ENCODE results near the gene LY6G6C. TPM values are rescaled to one million over a fixed set of nuclear protein-coding genes. Genes with fewer than 3 reads are reported as not detected.

The LY6G6C gene
- total and polyA plus RNA-seq, 2 of the 13 experiments (the other 11 are each of a cell fraction or from before 2014, with no cell fraction given) = 0.15 TPM; not detected in 1

DNA sequence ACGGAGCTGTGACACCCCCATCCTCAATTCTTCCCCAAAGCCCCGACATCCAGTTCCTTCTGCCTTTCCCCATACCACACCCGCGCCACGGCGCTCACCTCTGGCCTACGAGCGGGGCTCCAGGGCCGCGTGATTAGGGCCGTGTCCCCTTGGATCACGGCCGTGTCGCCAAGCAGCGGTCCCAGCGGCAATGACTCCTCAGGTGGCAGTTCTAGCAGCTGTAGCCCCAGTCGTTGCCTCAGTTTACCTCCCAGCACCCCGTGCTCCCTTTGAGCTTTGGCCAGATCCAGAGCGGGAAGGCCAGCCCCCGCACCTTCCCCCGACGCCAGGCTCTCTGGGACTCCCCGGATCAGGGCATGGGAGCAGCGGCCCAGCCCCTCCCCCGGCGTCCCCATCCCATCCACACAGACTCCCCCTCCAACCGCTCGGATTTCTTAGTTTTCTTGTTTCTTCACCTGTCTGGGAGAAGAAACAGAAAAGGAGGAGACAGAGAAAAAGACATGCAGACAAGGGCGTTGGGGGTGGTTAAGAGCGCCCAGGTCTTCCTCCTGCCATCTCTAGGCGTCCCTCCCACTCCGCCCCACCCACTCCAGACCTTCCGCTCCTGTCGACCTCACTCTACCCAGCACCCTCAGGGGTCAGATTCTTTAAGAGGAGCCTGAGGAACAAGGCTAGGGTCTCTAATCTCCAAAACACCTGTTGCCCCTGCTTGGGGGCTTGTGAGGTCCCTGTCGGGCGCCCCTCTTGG, 7.4 kb upstream of the LY6G6C start, which contains the start of gene DDAH2:
DDAH2 (minus strand) TSS at position 533 of the 748 bp plus-strand sequence; CDS start at position 395, 138 bp downstream.
- H3K9ac ChIP-seq (ENCODE audit: insufficient read depth, low read depth, low read length) = peak within 1 kb of the TSS; percentile 65
- H4K20me1 ChIP-seq (ENCODE audit: insufficient read depth, low read length) = peaks cover 21% of the 10 kb centered on the region; the same call in 1 of the 2 replicates
- POLR2A ChIA-PET = interaction anchor here (0.7 to 11.3 kb wide), 30 partner anchors 10 to 223 kb away, joined by 3 to 279 read pairs (median 5); partner anchors contain the start of genes ABHD16A, BAG6, C6orf47 and CLIC1
- peaks cover 23 to 33% of the 10 kb centered on the region in 2 experiments for H3K36me3 ChIP-seq (replicated peaks in 1 of 2; ENCODE audit: control insufficient read depth in 1 of 2, insufficient read depth in 2 of 2, low read length in 2 of 2)
- H2AFZ ChIP-seq (ENCODE audit: low read length) = no peak within 1 kb of the TSS
- H3K4me1 ChIP-seq (ENCODE audit: insufficient read depth, low read length) = peaks cover 50% of the 10 kb centered on the region
- intact Hi-C loops (cut with micrococcal nuclease; ENCODE audit: unreplicated experiment) = loop anchor here (1.0 kb wide), 2 partner anchors 8 to 40 kb away; no protein-coding TSS in a partner anchor
- no peaks in the 10 kb centered on the region for H3K9me3 ChIP-seq (ENCODE audit: low read length)
- DNase-seq (ENCODE audit: low spot score) (no peak), ATAC-seq (peak; percentile 0; the same call in 2 of the 3 replicates), FAIRE-seq (no peak)
- H3K27me3 ChIP-seq (ENCODE audit: control insufficient read depth in 1 of 2, insufficient read depth in 2 of 2, low read length in 2 of 2) = no peaks in the 10 kb centered on the region
- WGBS (ENCODE audit: low lambda C conversion rate) = 81% methylated on average over 36 of the region's 36 CpGs
- H3K79me2 ChIP-seq (ENCODE audit: insufficient read depth, low read length) = peaks cover 10% of the 10 kb centered on the region
- peak within 1 kb of the TSS; percentile 86 for H3K4me2 ChIP-seq (ENCODE audit: low read depth, low read length)
- no TSS peak for BruUV-seq (replicated peaks)
- CTCF ChIA-PET (ENCODE audit: low intra/inter-chr PET ratio, low total read pairs) = interaction anchor here (0.8 to 4.2 kb wide), 6 partner anchors 10 to 101 kb away, joined by 3 to 74 read pairs (median 4); partner anchors contain the start of genes LY6G5C and MSH5
- peak within 1 kb of the TSS; percentile 72 for H3K27ac ChIP-seq (ENCODE audit: extremely low read length, insufficient read depth, low read length)
- peak within 1 kb of the TSS; percentile 60 to 79 (median 72) for H3K4me3 ChIP-seq (replicated peaks in 1 of 3; ENCODE audit: insufficient read depth in 1 of 3, low read depth in 2 of 3, low read length in 3 of 3)
- in situ Hi-C loops (cut with HindIII; ENCODE audit: extremely low pct_ligation_motif_present, low pct_unique_long_range_greater_than_20kb) = no loop called here
- peak; percentile 53; the same call in 1 of the 2 replicates for TF ChIP-seq GATAD1 (CRISPR knock-in tag; IDR thresholded peaks at IDR 0.05)
- TF ChIP-seq ZNF713 (CRISPR knock-in tag; IDR thresholded peaks at IDR 0.05) = 0 out of 2 replicates have a peak, but pooled peaks have one; percentile 3
- TF ChIP-seq ZNF572 (CRISPR knock-in tag; IDR thresholded peaks at IDR 0.05) = 0 out of 2 replicates have a peak, but pooled peaks have one; percentile 81
- no peak for TF ChIP-seq ISX (CRISPR knock-in tag; conservative IDR thresholded peaks at IDR 0.05)
- peak; percentile 0; the same call in 1 of the 2 replicates for TF ChIP-seq ZMYM4 (CRISPR knock-in tag; IDR thresholded peaks at IDR 0.05)
- TF ChIP-seq ZNF768 (CRISPR knock-in tag; IDR thresholded peaks at IDR 0.05) = peak; percentile 63; the same call in 1 of the 2 replicates
- 0 out of 2 replicates have a peak, but pooled peaks have one; percentile 20 for TF ChIP-seq ZZZ3 (CRISPR knock-in tag; IDR thresholded peaks at IDR 0.05; ENCODE audit: borderline replicate concordance)
- TF ChIP-seq, protein P1, sequence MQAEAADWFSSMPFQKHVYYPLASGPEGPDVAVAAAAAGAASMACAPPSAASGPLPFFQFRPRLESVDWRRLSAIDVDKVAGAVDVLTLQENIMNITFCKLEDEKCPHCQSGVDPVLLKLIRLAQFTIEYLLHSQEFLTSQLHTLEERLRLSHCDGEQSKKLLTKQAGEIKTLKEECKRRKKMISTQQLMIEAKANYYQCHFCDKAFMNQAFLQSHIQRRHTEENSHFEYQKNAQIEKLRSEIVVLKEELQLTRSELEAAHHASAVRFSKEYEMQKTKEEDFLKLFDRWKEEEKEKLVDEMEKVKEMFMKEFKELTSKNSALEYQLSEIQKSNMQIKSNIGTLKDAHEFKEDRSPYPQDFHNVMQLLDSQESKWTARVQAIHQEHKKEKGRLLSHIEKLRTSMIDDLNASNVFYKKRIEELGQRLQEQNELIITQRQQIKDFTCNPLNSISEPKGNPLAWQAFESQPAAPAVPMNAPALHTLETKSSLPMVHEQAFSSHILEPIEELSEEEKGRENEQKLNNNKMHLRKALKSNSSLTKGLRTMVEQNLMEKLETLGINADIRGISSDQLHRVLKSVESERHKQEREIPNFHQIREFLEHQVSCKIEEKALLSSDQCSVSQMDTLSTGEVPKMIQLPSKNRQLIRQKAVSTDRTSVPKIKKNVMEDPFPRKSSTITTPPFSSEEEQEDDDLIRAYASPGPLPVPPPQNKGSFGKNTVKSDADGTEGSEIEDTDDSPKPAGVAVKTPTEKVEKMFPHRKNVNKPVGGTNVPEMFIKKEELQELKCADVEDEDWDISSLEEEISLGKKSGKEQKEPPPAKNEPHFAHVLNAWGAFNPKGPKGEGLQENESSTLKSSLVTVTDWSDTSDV (CRISPR knock-in tag; IDR thresholded peaks at IDR 0.05) = no peak
- TF ChIP-seq HNRNPK (IDR thresholded peaks at IDR 0.05; ENCODE audit: low read depth, low read length, poor library complexity, severe bottlenecking) = peak; percentile 20
- peak; percentile 52 for TF ChIP-seq CCAR2 (optimal IDR thresholded peaks at IDR 0.05; ENCODE audit: low read depth, low read length)
- 0 out of 2 replicates have a peak, but pooled peaks have one; percentile 33 for TF ChIP-seq DNMT3B (CRISPR knock-in tag; conservative IDR thresholded peaks at IDR 0.05)
- TF ChIP-seq, protein P2, sequence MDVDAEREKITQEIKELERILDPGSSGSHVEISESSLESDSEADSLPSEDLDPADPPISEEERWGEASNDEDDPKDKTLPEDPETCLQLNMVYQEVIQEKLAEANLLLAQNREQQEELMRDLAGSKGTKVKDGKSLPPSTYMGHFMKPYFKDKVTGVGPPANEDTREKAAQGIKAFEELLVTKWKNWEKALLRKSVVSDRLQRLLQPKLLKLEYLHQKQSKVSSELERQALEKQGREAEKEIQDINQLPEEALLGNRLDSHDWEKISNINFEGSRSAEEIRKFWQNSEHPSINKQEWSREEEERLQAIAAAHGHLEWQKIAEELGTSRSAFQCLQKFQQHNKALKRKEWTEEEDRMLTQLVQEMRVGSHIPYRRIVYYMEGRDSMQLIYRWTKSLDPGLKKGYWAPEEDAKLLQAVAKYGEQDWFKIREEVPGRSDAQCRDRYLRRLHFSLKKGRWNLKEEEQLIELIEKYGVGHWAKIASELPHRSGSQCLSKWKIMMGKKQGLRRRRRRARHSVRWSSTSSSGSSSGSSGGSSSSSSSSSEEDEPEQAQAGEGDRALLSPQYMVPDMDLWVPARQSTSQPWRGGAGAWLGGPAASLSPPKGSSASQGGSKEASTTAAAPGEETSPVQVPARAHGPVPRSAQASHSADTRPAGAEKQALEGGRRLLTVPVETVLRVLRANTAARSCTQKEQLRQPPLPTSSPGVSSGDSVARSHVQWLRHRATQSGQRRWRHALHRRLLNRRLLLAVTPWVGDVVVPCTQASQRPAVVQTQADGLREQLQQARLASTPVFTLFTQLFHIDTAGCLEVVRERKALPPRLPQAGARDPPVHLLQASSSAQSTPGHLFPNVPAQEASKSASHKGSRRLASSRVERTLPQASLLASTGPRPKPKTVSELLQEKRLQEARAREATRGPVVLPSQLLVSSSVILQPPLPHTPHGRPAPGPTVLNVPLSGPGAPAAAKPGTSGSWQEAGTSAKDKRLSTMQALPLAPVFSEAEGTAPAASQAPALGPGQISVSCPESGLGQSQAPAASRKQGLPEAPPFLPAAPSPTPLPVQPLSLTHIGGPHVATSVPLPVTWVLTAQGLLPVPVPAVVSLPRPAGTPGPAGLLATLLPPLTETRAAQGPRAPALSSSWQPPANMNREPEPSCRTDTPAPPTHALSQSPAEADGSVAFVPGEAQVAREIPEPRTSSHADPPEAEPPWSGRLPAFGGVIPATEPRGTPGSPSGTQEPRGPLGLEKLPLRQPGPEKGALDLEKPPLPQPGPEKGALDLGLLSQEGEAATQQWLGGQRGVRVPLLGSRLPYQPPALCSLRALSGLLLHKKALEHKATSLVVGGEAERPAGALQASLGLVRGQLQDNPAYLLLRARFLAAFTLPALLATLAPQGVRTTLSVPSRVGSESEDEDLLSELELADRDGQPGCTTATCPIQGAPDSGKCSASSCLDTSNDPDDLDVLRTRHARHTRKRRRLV (CRISPR knock-in tag; IDR thresholded peaks at IDR 0.05) = no peak
- TF ChIP-seq CAMTA2 (CRISPR knock-in tag; IDR thresholded peaks at IDR 0.05; ENCODE audit: borderline replicate concordance) = 0 out of 2 replicates have a peak, but pooled peaks have one; percentile 6
- TF ChIP-seq ZNF75D (CRISPR knock-in tag; IDR thresholded peaks at IDR 0.05; ENCODE audit: borderline replicate concordance) = 0 out of 2 replicates have a peak, but pooled peaks have one; percentile 50
- 0 out of 2 replicates have a peak, but pooled peaks have one; percentile 16 for TF ChIP-seq RXRA (CRISPR knock-in tag; IDR thresholded peaks at IDR 0.05)

Measured in HepG2 (cell line).